Stimulated activated CD8-positive, alpha-beta memory T cell treated with anti-CD3 and anti-CD28 coated beads, Interleukin-15, amount 100 ng/mL, for 4 hours (primary cell): ENCODE results near the gene DDR1.
"Not testable (repeated sequence)": the region's sequence is repeated elsewhere in the genome, so short reads cannot be mapped to it uniquely, and the experiment has no call there.

Source experiments
- DNase-seq, 2 donors: peaks; one replicate each; pipeline ENCODE4 v3.0.0-alpha.2; 2020; ENCODE audit warnings: low read depth in 2 of 2

Gene DDR1

GRCh38 chr6:30854285-30855040 is 29.9 kb upstream of the DDR1 start:
- no peak for DNase-seq

DNA sequence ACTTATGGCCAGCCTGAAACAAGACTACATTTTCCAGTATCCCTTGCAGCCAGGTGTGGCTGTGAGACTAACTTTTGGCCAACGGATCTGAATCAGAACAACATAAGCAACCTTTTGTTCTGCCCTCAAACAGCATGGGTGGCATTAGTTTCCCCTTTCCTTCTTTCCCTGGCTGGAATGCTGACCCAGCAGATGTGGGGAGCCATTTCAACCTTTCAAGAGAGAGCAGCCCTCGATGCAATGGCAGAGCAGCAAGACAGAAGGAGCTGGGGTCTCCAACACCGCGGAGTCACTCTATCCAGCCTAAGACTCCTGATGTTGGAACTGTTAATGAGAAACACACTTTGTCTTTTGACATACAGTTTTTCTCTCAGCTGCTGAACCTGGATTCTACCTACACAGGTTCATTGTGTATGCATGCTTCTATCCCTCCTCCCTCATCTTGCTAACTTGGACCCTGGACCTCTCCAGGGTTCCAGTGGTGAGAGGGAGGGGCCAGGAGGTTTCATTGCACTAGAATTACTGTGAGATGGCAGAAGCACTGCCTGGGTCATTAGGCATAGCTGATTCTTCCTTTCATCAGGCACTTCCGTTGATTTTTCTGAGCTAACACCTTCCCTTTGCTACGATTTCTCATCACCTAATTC is 28.8 kb upstream of the DDR1 start:
- DNase-seq = no peak

DNA sequence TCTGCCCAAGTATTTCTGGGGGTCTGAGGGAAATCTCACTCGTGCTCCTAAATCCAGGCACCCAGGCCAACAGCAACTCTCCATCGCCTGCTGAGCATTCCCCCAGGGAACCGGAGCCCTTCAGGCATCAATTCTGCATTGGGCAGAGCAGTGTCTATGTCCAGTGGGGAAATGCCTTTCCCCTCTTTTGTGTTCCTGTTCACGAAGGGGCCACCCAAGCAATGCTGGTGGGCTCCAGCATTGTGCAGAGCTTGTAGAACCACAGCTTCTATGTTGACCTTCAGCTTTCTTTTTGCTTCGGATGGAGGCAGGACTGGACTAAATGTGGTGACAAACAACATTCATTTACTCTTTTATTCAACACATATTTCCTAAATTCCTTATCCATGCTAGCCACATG is 27.2 kb upstream of the DDR1 start:
- no peak for DNase-seq

GRCh38 chr6:30857549-30857948 is 26.8 kb upstream of the DDR1 start:
- no peak for DNase-seq

- DNase-seq = not testable (repeated sequence)
Observed at GRCh38 chr6:30859726-30860125, 24.6 kb upstream of the DDR1 start.

GRCh38 chr6:30861257-30862048 is 22.9 kb upstream of the DDR1 start:
- no peak for DNase-seq

- no peak for DNase-seq
Observed at GRCh38 chr6:30862156-30862875, 22.0 kb upstream of the DDR1 start.

- no peak for DNase-seq
Observed at GRCh38 chr6:30864325-30864724, 20.0 kb upstream of the DDR1 start.

DNA sequence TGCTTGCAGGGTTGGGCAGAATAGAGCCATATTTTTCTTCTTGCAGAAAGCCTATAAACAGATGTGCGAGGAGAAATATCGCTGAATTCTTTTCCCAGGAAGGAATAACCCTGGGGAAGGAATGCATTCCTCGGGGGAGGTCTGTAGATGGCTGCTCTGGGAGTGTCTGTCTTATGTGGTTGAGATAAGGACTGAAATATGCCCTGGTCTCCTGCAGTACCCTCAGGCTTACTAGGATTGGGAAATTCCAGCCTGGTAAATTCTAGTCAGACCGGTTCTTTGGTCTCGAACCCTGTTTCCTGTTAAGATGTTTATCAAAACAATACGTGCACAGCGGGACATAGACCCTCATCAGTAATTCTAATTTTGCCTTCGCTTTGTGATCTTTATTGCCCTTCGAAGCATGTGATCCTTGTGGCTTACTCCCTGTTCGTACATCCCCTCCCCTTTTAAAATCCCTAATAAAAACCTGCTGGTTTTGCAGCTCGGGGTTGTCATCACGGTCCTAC is 15.0 kb upstream of the DDR1 start:
- not testable (repeated sequence) for DNase-seq

GRCh38 chr6:30870546-30870945 is 13.8 kb upstream of the DDR1 start:
- no peak for DNase-seq

GRCh38 chr6:30871592-30872183 is 12.6 kb upstream of the DDR1 start:
- DNase-seq = no peak

DNA sequence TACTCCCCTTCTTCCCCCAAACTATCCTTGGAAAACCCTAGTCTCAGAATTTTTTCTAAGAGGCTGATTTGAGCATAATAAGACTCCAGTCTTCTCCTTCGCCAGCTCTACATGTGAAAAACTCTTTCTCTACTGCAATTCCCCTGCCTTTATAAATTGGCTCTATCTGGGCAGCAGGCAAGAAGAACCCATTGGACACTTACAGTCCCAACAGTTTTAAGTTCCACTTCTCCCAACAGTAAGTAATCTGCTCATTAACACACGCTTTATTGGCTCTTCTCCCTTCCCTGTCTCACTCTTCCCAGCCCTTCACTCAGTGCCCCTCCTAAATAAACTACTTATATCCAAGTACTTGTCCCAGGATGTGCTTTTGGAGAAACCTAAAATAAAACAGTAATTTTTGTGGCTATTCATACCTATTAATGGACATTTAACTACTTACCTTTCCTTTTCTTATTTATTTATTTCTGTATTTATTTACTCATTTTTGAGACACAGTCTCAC is 11.1 kb upstream of the DDR1 start:
- DNase-seq = no peak

DNA sequence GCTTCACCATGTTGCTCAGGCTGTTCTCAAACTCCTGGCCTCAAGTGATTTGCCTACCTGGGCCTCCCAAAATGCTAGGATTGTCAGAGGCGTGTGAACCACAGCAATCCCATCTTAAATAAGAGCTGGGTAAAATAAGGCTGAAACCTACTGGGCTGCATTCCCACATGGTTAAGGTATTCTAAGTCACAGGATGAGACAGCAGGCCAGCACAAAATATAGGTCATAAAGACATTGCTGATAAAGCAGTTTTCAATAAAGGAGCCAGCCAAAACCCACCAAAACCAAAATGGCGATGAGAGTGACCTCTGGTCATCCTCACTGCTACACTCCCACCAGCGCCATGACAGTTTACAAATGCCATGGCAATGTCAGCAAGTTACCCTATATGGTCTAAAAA is 10.5 kb upstream of the DDR1 start:
- not testable (repeated sequence) for DNase-seq

- no peak for DNase-seq
Observed at GRCh38 chr6:30875244-30876038, 8.9 kb upstream of the DDR1 start.

DNA sequence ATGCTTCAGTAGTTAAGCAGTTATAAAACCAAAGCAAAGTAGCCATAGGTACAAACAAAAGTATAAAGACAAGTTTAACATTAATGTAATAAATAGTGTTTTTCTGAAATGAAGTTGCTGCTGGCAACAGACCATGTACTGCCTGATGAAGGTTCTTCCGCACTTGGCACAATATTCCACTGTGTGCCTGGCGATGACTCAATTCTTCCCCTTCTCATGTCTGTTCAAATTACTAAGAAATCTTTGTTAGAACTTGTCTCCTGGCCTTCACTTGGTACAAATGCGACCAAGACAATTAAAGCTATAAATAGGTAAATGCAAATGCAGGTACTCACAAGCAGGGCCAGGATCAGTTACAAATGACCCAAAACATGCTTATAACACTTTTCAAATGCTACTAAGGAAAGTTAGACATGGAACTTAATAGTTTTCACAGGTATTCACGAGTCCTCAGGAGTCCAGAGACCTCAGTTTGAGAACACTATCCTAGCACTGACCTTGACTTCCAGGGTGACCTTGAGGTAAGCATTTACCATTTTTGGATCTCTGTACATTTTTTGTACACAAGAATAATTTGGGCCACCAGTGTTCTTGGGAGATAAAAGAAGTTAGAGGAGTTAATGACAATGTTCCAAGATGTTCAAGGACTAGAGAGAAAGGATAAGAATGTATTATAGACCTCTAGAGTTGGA is 8.1 kb upstream of the DDR1 start:
- DNase-seq = no peak

- peak; percentile 47 to 56 for DNase-seq
Observed at GRCh38 chr6:30877419-30878262, 6.7 kb upstream of the DDR1 start.

- DNase-seq = no peak
Observed at GRCh38 chr6:30879684-30880427, 4.5 kb upstream of the DDR1 start.

DNA sequence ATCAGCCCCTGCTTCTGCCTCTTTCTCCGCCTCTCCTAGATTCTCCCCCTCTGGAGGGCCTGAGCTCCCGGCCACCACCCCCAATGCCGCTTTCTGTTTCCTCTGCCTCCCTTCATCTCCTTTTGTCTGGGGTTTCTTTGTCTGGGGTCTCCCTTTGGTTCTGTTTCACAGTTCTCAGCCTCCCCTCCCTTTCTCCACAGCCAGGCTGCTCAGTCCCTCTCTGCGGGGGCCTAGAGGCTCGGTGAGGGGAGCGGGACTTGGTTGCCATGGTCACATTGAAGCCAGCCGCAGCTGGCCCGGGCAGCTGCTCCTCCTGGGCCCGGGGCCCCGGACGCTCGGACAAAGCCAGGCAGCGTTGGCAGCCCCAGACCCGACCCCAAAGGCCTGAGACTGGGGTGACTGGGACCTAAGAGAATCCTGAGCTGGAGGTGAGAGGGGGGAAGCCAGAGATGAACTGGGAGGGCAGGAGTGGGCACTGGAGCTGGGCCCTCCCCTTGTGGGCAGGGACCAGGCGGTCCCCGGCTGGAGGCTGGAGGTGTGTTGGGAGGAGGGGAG is 3.5 kb upstream of the DDR1 start:
- DNase-seq = no peak
